Fibroblast of skin of left quadriceps (primary cell): Measurements from ENCODE around the gene STT3A.
"Not testable (repeated sequence)": the region's sequence is repeated elsewhere in the genome, so short reads cannot be mapped to it uniquely, and the experiment has no call there.

ENCODE experiments used
- DNase-seq, 2 experiments: peaks; one replicate each; pipeline ENCODE4 v3.0.0-alpha.2; 2013; ENCODE audit warnings: low read depth in 2 of 2

STT3A gene

DNA sequence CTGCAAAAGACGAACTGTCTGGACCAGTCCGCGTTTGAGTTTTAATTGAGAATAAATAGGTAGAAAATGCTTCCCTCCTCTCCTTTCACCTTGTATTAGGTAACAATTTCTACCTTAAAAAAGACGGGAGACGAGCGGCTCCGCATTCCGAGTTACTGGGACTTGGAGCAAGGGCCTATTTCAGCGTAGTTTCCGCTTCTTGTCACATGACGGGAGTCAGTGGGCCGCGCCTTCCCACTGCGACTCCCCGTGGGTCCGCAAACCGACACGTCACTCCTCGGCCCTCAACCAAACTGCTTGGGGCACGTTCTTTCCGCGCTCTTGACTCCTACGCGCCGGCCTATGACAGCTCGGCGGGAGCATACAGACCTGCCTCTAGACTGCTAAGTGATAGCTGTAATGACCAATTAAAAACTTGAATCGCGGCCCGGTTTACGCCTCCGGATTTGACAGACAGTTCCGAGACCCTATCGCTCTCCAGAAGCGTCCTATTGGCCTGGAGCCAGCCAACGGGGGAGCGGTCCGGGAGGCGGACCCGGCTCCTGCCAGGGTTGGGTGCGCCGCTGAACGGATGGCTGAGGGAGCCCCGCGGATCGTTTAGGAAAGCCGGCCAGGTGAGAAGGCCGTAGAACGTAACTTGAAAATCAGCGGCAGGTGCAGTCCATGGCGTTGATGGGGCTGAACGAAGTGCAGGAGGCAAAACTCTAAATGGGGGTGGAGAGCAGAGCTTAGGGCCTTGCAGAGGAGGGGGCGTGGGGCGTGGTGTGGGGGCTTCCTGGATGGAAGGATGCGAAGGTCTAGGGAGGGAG is at the start of gene STT3A:
TSS of gene STT3A (plus strand) at position 548 of the 809 bp plus-strand sequence. CDS start 3,064 bp downstream, outside the sequence.
- peak; percentile 100 for DNase-seq

DNA sequence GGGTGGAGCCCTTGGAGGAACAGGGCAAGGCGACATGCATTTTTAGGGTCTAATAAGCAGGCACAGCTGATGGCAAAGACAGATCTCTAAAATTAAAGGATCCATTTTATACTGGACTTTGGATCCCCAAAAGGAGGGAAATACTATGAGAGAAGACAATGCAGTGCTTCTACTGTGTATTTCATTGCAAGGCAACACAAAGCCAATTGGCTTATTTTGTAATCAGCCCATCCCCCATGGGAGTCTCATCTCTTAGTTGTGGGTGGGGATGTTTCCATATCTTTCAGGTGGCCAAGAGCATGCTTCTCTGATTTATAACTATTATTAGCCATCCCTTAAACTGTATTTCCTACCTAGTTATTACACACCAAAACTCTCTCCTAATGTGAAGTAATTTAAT is 41.9 kb upstream of the STT3A start:
- no peak for DNase-seq

DNA sequence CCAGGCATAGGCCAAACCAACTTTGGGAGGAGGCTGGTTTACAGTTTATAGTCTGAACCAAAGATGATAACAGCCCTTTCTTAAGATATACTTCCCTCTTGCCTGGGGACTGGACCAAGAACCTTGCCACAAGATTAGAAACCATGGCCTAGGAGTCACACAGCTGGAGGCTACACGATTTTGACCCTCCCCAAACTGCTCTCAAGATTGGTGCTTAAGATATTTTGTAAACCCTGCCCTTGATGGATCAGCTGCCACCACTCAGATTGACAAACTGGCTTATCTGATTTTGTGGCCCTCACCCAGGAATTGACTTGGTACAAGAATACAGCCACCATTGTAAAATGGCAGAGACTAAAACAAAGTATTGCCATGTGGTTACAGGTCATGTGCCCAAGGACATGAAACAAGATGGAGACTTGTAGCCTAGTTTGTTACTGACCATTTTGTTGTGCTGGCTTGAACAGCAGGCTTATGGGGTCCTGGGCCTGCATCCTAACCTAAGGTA is 40.8 kb upstream of the STT3A start:
- no peak for DNase-seq

DNA sequence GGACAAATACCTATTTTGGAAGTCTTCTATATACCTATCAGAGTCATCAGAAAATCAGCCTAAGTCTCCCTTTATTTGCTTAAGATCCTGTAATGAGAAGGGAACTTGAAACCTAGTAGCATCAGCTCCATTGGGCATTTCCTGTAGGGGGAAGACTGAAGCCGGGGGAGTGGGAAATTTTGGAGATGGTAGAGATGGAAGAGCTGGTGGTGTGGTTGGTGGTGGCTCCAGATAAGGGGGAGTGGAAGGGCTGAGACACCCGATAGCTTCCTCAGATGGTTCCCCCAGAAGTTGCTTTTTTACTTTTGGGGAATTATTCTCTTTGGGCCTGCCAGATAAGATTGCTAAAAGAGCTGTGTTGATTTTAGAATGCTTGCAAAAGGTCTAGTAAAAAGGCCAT is 39.7 kb upstream of the STT3A start:
- DNase-seq: no peak

DNA sequence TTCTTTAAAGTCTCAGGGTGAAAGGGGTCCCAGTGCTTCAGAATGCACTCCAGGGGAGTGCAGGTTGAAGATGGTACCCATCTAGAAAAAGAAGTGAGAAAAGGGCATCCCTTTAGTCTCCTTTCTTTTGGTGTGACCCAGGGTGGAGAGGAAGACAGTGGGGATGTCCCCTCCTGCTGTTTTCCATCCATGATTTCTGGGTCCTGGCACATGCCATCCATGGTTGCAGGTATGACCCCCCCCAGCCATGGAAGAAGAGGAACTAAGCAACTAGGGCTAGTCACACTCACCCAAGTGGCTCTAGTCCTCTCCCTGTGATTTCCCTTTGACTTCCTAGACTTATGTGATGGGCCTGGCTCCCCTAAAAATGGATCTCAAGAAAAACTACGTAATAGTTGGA is 39.3 kb upstream of the STT3A start:
- DNase-seq: no peak

DNA sequence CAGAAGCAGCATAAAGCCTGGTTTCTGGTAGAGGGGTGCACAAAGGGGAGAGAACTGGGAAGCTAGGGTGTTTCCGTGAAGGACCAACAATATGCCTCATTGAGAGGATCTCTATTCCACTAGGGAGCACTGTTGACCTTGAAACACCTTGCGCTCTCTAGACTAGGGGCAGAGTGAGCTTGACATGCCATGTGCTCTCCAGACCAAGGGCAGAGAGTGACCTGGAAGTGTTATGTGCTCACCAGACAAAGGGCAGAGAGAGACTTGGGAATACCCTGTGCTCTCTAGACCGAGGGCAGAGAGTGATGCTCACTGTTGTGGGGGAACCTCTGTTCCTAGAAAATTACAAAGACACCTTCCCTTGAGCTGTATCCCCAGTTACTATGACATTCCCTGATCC is 38.6 kb upstream of the STT3A start:
- no peak for DNase-seq

DNA sequence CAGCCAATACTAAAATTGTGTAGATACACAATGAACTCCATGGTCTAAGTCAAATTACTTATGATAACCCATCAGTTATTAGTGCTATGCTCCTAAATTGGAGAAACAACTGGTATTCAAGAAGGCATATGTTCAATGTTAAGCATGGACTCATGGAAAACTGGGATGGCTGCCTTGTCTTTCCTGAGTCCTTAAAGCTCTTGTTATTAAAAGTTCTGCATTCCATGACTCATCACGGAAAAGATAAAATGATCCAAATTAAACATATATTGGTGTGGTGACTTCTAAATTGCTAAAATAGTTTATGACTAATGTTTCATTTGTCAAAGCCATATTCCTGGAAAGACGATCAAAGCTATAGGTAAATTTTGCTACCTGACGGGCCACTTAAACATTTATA is 32.8 kb upstream of the STT3A start:
- DNase-seq: no peak

DNA sequence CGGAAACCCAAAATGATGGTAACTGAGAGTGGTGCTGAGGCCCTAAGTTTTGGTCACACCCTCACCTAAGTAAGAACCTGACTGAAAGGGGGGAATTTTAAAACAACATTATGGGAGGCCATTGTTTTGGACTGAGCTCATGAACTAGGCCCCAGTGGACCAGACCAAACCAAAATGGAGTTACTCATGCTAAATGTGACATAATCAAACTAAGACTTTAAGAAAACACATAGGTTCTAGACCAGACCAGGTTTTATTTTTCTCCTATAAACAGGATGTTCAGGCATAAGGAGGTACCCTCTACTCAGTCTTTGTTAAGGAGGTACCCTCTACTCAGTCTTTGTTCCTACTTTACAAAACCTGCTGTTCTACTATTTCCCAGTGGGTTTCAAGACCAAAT is 30.7 kb upstream of the STT3A start:
- DNase-seq: no peak

DNA sequence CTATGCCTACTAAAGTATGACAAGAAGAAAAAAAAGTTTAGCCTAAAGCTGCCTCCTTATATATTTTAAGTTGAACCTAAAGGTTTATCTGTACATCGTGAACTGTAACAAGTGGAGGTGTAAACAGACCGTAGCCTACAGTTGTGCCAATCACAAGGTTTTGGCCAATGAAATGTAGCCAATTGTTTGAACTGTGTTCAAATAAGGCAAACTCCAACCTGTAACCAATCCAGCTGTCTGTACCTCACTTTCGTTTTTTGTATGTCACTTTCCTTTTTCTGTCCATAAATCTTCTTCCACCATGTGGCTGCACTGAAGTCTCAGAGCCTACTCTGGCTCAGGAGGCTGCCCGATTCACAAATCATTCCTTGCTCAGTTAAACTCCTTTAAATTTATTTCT is 30.2 kb upstream of the STT3A start:
- DNase-seq: no peak

DNA sequence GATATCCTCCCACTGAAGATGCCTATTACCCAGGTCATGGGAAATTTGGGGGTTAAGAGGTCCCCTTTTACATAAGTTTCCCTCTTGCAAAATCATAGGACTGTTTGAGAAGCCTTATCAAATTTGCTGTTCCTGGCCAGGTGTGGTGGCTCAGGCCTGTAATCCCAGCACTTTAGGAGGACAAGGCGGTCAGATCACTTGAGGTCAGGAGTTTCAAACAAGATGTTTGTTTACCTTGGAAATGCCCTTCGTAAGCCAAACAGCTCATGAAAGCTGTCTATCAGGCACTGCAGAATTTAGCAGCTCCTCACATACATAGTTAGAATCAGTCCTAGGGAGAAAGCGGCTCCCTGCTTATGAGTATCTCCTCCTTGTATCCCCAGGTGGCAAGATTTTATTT is 28.3 kb upstream of the STT3A start:
- no peak for DNase-seq

DNA sequence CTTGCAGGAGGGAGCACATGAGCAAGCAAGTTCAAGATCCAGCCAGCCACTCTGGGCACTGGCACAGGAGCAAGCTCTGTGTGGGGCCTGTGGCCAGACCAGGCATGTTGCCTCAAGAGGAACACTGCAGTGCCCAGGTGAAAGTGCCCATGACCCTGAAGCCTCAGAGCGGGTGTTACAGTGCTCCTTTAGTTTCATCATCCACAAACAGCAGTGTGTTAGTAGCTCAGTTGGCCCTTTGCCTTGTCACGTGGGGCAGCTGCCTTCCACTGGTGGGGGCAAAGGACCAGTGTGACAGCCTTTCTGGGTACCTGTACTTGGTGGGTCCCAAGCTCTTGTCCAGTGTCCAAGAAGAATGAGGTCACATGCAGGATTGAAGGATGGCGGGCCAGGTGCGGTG is 26.4 kb upstream of the STT3A start:
- no peak for DNase-seq

DNA sequence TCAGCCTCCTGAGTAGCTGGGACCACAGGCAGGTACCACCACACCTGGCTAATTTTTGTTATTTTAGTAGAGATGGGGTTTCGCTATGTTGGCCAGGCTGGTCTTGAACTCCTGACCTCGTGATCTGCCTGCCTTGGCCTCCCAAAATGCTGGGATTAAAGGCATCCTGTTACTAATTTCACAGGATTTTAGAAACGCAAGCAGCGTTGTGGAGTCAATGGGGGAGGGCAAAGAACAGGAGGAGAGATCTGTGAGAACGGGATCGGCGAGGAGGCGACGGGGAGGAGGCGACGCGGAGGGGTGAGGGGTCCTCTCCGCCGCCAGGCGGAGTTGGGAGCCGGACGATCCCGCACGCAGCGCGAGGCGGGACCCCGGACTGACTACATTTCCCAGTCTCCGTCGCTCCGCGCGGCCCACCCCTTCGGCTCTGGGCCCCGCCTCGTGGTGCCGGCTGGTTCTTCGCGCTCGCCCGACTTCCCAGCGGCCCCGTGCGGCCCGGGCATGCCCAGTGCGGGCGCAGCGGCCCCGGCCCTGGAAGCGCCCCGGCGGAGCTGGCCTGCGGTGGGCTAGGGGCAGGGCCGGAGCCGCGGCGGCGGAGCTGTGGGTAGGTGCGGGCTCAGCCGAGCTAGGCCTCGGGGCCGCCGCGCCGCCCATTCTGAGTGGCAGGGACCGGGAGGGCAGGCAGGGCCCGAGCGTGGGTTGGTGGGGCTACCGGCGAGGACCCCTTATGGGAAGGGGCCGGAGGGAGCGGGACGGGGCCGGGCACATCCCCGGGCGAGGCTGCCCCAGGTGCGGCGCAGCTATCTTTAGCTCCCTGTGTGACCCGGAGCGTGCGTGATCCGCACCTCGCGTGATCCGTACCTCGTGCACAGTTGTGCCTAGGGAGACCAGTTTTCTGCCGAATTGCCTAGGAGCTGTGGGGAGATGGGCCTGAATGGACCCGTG is 23.4 kb upstream of the STT3A start, which contains the start of gene EI24:
TSS of gene EI24 (plus strand) at position 508 of the 945 bp plus-strand sequence. CDS start 3,051 bp downstream, outside the sequence.
- DNase-seq: peak; percentile 82 to 83

DNA sequence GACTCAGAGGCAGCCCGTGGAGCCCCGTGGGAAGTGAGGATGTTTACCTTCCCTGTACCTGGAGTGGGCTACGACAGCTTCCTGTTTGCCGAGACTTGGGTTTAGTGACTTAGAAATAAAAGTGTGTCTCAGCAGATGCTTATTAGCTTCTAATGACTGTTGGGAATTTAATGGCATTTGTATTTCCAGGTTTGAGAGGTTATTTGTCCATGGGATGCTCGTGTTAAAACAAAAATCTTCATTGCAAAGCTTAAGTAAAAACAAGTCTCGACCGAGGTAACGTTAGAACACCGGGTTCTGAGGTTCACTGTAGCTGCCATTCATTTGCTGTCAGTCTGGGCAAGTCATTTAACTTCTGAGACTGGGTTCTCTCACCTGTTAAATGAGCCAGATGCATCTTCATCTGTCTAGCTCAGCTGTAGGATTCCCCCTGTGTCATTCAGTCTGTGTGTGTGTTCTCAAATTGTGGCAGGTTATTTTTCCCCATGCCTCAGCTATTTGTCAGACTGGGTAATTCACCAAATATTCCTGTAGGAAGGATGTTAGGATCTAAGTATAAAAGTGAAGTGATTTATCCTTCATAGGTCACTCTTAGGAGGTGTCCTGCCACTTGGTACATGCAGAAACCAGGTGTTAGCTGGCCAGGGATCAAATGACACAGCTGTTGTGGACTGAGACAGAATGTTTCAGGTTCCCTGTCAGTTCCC is 22.6 kb upstream of the STT3A start:
- DNase-seq: no peak

DNA sequence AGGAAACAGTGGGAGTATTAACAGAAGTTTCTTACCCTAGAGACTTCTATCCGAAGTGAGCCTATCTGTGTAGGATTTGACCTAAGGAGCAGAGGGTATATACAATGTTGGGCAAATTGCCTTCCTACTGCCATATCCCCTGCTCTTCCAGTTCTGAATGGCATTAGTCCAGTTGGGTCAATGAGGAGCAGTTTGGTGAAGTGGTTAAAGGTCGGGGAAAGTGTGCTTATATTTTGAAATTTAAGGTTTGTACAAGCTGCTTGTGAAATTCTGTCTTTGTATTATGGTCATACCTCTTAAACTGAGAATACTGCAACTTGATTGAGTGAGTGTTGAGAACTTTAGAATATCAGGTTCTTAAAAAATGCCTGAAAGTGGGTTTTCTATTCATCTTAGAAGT is 21.7 kb upstream of the STT3A start:
- DNase-seq: no peak

DNA sequence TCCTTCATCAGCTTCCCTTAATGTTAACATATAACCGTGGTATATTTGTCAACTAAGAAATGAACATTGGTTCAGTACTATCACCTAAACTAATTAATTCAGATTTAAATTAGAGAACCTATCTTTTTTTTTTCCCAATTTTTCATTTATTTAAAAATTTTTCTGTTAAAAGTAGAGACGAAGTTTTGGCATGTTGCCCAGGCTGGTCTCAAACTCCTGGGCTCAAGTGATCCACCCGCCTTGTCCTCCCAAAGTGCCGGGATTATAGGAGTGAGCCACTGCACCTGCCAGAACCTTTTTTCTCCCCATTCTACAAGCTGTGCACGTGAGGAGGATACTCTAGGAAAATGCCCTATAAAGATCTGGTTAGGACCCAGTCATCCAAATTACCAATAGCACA is 19.7 kb upstream of the STT3A start:
- DNase-seq: no peak

DNA sequence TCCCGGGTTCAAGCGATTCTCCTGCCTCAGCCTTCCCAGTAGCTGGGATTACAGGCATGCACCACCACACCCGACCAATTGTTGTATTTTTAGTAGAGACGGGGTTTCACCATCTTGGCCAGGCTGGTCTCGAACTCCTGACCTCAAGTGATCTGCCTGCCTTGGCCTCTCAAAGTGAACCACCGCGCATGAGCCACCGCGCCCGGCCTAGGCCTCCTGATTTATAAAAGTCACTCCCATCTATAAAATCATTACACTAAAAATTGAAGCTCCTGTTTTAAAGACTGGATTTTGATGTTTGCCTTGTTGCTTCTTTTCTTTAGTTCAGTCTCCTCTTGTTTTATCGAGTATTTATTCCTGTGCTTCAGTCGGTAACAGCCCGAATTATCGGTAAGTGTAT is 15.5 kb upstream of the STT3A start:
- not testable (repeated sequence) for DNase-seq

DNA sequence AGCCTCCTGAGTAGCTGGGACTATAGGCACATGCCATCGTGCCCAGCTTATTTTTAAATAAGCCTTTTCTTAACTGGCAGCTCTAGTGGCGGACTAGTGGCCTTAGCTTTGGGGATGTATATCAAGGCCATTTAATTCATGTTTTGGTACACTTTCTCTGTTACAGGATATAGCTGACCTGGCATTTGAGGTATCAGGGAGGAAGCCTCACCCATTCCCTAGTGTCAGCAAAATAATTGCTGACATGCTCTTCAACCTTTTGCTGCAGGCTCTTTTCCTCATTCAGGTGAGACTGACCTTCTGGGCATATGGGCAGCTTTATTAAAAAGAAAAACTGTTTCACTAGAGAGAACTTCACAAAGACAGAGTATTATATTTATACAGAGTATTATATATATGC is 13.9 kb upstream of the STT3A start:
- no peak for DNase-seq

DNA sequence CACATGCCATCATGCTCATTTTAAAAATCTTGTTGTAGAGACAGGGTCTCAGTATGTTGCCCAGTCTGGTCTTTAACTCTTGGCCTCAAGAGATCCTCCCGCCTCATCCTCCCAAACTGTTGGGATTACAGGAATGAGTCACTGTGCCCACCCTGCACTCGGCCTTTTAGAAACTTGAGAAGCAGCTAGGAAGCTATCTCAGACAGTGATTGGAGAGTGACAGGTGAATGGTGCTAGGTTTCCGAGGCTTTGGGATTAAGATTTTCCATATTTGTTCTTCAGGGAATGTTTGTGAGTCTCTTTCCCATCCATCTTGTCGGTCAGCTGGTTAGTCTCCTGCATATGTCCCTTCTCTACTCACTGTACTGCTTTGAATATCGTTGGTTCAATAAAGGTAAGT is 12.8 kb upstream of the STT3A start:
- DNase-seq: no peak

DNA sequence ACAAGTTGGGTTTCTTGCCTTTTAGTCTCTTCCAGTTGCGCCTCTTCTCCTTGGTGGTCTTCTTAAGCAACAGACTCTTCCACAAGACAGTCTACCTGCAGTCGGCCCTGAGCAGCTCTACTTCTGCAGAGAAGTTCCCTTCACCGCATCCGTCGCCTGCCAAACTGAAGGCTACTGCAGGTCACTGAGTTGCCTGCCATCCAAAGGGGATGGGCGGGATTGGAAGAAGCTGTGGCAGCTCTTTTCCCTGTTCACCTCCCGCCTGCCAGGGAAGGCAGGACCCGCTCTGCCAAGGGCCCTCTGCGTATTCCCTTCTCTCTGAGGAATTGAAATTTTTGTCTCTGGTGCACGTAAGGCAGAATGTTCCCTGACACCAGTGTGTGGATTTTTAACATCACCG is 9.2 kb upstream of the STT3A start:
- no peak for DNase-seq

DNA sequence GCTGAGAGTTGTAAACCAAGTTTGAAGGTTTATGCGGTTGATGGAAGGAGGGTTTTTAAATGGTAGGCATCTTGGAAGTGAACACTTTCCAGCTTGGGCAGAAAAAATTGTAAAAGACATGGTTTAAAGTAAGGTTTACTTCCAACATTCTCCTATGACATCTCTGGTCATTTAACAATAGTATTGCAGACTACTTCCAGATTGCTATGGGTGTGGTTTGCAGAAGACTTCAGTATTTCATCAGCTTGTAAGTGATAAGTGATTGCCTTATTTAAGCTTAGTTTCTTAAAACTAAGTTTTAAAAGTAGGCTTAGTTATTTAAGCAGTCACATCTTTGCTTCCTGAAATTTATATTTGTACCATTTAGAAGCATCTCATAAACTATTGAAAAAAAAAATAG is 7.2 kb upstream of the STT3A start:
- no peak for DNase-seq

DNA sequence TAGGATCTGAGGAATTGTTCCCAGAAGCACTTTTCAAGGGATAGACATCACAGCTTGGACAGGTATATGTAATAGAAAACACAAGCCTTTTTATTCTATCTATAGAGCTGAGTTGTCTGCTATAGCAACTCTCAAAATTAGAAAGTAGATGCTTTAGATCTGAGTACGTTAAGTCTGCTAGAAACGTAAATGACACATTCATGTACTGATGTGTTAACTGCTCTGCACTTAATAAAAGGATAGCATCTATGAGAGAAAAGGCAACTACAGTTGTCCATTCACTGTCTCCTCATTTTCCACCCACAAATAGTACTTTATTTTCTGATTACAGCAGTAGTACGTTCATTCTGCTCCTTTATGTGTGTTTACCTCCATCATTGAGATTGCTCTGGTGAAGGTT is 6.0 kb upstream of the STT3A start:
- DNase-seq: no peak

DNA sequence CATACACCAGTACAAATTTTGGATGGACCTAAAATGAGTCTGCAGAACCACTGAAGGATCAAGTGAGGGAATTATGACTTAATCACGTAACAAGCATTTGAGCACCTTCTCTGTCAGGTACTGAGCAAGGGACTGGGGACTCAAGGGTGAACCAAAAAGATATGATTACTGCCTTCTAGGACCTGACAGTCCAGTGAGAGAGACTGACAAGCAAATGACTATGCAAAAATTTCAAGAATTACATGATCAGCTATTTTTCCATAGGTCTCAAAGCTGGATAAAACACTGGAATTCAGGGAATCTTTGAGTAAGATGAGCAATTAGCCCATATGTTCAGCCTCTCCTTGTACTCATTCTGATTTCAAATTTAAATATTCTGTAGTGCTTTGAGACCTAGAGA is 5.2 kb upstream of the STT3A start:
- DNase-seq: no peak
